HG02798 (cell line): Measurements from ENCODE around the gene IFNAR1.

ENCODE experiments used
- ATAC-seq: cut with Tn5 transposase; IDR thresholded peaks from one replicate; pipeline ENCODE4 v1.9.1; 2021; ENCODE audit warnings: mild to moderate bottlenecking; ENCODE audit not compliant: unreplicated experiment, poor library complexity

Gene IFNAR1

GRCh38 chr21:33396436-33396835 lies 71.7 kb downstream of the IFNAR1 start:
- ATAC-seq = no peak

- no peak for ATAC-seq
Measured at GRCh38 chr21:33396951-33397350, 72.2 kb downstream of the IFNAR1 start.

GRCh38 chr21:33397717-33398116 lies 72.9 kb downstream of the IFNAR1 start:
- ATAC-seq = no peak

- no peak for ATAC-seq
Measured at GRCh38 chr21:33398361-33398760, 73.6 kb downstream of the IFNAR1 start.

GRCh38 chr21:33401630-33401992 lies 76.8 kb downstream of the IFNAR1 start:
- ATAC-seq = no peak

- ATAC-seq = no peak
Measured at GRCh38 chr21:33402001-33402979, 77.5 kb downstream of the IFNAR1 start.

- peak; percentile 55 for ATAC-seq
Measured at GRCh38 chr21:33403128-33403785, 78.5 kb downstream of the IFNAR1 start, which contains the start of gene IFNGR2. Gene IFNGR2 (plus strand): TSS chr21:33403413. CDS start chr21:33403544, 131 bp downstream.

- peak; percentile 30 for ATAC-seq
Measured at GRCh38 chr21:33403786-33404585, 79.2 kb downstream of the IFNAR1 start.

- no peak for ATAC-seq
Measured at GRCh38 chr21:33406493-33406892, 81.7 kb downstream of the IFNAR1 start.
